ENCODE data around the gene PPFIA3. TPM values are rescaled to one million over a fixed set of nuclear protein-coding genes. Genes with fewer than 3 reads are reported as not detected.

The PPFIA3 gene
- polyA plus RNA-seq, 1 of the 3 experiments (the other 2 are of a cell fraction), result 5.7 TPM

DNA sequence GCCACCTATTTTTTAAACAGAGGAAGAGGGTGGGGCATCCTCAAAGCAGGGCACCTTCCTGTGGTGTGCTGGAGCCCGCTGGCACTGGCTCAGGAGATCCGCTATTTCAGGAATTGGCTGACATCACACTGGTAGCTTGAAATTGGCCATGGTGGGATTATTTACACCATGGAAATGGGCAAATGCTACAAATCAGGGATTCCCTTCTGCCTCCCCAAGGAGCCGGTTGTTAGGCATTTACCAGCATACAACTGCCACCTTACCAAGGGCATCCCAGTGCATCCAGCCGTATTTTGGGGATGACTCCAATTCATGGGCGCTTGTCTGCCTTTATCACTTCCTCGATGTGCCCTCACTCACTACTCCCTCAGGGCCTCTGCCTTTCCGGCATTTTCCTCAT lies 21.6 kb downstream of the PPFIA3 start:
- no peak overlapping the region for H3K4me3 ChIP-seq (ENCODE audit: low read depth in 2 of 2, low read length in 1 of 2)
- H2AFZ ChIP-seq (ENCODE audit: low read depth), result no peak overlapping the region
- ChIA-PET CTCF (interaction anchor here (1.1 to 3.6 kb wide), 4 partner anchors 12 to 58 kb away, joined by 3 to 19 read pairs (median 4); no protein-coding TSS in a partner anchor), POLR2A (no interaction called here)
- H3K4me1 ChIP-seq (ENCODE audit: control insufficient read depth in 1 of 2, insufficient read depth in 2 of 2, low read depth in 1 of 2, low read length in 1 of 2), result peaks cover 3 to 10% of the 10 kb centered on the region in 2 experiments; a peak in 2 of 4 replicates
- no peaks in the 10 kb centered on the region for H3K79me2 ChIP-seq (ENCODE audit: insufficient read depth)
- H3K27ac ChIP-seq (ENCODE audit: low read depth in 2 of 2, low read length in 1 of 2), result no peak overlapping the region
- H3K9me3 ChIP-seq, result no peaks in the 10 kb centered on the region
- H3K9me2 ChIP-seq, result no peaks in the 10 kb centered on the region
- H3F3A ChIP-seq (replicated peaks; ENCODE audit: insufficient read depth), result peaks cover 6% of the 10 kb centered on the region
- no peak overlapping the region for H3K9ac ChIP-seq
- no peak for DNase-seq
- no peaks in the 10 kb centered on the region for H3K36me3 ChIP-seq (replicated peaks in 1 of 2; ENCODE audit: control insufficient read depth in 1 of 2, insufficient read depth in 2 of 2, low read length in 1 of 2)
- H3K4me2 ChIP-seq, result no peak overlapping the region
- TF ChIP-seq, protein P1, sequence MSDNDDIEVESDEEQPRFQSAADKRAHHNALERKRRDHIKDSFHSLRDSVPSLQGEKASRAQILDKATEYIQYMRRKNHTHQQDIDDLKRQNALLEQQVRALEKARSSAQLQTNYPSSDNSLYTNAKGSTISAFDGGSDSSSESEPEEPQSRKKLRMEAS (IDR thresholded peaks at IDR 0.05; ENCODE audit: low read depth), result no peak
- TF ChIP-seq RFX5 (IDR thresholded peaks at IDR 0.05; ENCODE audit: low read length), result no peak
- TF ChIP-seq CHD2 (IDR thresholded peaks at IDR 0.05; ENCODE audit: low read length, partially characterized antibody), result no peak
- TF ChIP-seq NFIC (IDR thresholded peaks at IDR 0.05; ENCODE audit: borderline replicate concordance), result no peak
- TF ChIP-seq JUND (IDR thresholded peaks at IDR 0.05), result no peak
- TF ChIP-seq MEF2A (IDR thresholded peaks at IDR 0.05; ENCODE audit: borderline replicate concordance, low read depth), result no peak
- no peak for TF ChIP-seq YY1 (IDR thresholded peaks at IDR 0.05; ENCODE audit: low read depth)
- TF ChIP-seq TAF1 (IDR thresholded peaks at IDR 0.05; ENCODE audit: borderline replicate concordance, low read depth, low read length), result no peak
- no peak for TF ChIP-seq MXI1 (IDR thresholded peaks at IDR 0.05; ENCODE audit: low read depth, low read length)
- TF ChIP-seq, protein P2, sequence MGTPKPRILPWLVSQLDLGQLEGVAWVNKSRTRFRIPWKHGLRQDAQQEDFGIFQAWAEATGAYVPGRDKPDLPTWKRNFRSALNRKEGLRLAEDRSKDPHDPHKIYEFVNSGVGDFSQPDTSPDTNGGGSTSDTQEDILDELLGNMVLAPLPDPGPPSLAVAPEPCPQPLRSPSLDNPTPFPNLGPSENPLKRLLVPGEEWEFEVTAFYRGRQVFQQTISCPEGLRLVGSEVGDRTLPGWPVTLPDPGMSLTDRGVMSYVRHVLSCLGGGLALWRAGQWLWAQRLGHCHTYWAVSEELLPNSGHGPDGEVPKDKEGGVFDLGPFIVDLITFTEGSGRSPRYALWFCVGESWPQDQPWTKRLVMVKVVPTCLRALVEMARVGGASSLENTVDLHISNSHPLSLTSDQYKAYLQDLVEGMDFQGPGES (IDR thresholded peaks at IDR 0.05; ENCODE audit: low read depth, low read length), result no peak
- H4K20me1 ChIP-seq (ENCODE audit: insufficient read depth), result no peaks in the 10 kb centered on the region
- H3K27me3 ChIP-seq (ENCODE audit: insufficient read depth), result no peaks in the 10 kb centered on the region
- 90% methylated on average over 7 of the region's 7 CpGs for WGBS (ENCODE audit: low lambda C conversion rate)

DNA sequence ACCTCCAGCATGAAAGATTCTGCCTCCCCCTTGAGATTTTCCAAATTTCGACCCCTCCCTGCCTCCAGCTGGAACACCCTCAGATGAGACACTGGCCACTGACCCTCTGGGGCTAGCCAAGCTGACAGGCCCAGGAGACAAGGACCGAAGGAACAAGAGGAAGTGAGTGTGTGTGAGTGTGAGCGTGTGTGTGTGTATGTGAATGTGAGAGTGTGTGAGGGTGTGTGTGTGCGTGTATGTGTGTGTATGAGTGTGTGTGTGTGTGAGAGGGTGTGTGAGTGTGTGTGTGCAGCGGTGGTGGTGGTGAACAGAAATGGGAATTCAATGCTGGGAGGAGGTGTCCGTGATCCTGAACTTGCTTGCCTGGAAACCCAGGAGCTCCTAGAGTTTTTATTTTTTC lies 22.0 kb downstream of the PPFIA3 start:
- H3K27me3 ChIP-seq (ENCODE audit: insufficient read depth), result no peaks in the 10 kb centered on the region
- H3K36me3 ChIP-seq (replicated peaks in 1 of 2; ENCODE audit: control insufficient read depth in 1 of 2, insufficient read depth in 2 of 2, low read length in 1 of 2), result no peaks in the 10 kb centered on the region
- peaks cover 6% of the 10 kb centered on the region for H3F3A ChIP-seq (replicated peaks; ENCODE audit: insufficient read depth)
- H3K79me2 ChIP-seq (ENCODE audit: insufficient read depth), result no peaks in the 10 kb centered on the region
- H3K9me3 ChIP-seq, result no peaks in the 10 kb centered on the region
- H3K4me2 ChIP-seq, result no peak overlapping the region
- TF ChIP-seq, protein P3, sequence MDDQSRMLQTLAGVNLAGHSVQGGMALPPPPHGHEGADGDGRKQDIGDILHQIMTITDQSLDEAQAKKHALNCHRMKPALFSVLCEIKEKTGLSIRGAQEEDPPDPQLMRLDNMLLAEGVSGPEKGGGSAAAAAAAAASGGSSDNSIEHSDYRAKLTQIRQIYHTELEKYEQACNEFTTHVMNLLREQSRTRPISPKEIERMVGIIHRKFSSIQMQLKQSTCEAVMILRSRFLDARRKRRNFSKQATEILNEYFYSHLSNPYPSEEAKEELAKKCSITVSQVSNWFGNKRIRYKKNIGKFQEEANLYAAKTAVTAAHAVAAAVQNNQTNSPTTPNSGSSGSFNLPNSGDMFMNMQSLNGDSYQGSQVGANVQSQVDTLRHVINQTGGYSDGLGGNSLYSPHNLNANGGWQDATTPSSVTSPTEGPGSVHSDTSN (IDR thresholded peaks at IDR 0.05), result no peak
- TF ChIP-seq SMC3 (IDR thresholded peaks at IDR 0.05; ENCODE audit: low read depth, low read length), result no peak
- peaks cover 3 to 14% of the 10 kb centered on the region in 2 experiments; a peak in 2 of 4 replicates for H3K4me1 ChIP-seq (ENCODE audit: control insufficient read depth in 1 of 2, insufficient read depth in 2 of 2, low read depth in 1 of 2, low read length in 1 of 2)
- H3K9me2 ChIP-seq, result no peaks in the 10 kb centered on the region
- DNase-seq, result no peak
- no peaks in the 10 kb centered on the region for H4K20me1 ChIP-seq (ENCODE audit: insufficient read depth)
- POLR2A ChIA-PET, result no interaction called here
- 76% methylated on average over 6 of the region's 6 CpGs for WGBS (ENCODE audit: low lambda C conversion rate)
- CTCF ChIA-PET, result interaction anchor here (1.1 to 3.6 kb wide), 4 partner anchors 13 to 57 kb away, joined by 3 to 19 read pairs (median 4); no protein-coding TSS in a partner anchor
- H3K27ac ChIP-seq (ENCODE audit: low read depth in 2 of 2, low read length in 1 of 2), result no peak overlapping the region
- no peak overlapping the region for H3K4me3 ChIP-seq (ENCODE audit: low read depth in 2 of 2, low read length in 1 of 2)
- H2AFZ ChIP-seq (ENCODE audit: low read depth), result no peak overlapping the region
- no peak overlapping the region for H3K9ac ChIP-seq
